A549 (cell line): Measurements from ENCODE around the gene MRAS. TPM values are rescaled to one million over a fixed set of nuclear protein-coding genes. Genes with fewer than 3 reads are reported as not detected.
"Not testable (repeated sequence)": the region's sequence is repeated elsewhere in the genome, so short reads cannot be mapped to it uniquely, and the experiment has no call there.

Source experiments
- ATAC-seq, 2 experiments: fragments of 200-7000 bp in 1 of 2; fragments of >200 bp in 1 of 2; cut with Nextera tagmentation in 1 of 2; cut with Tn5 transposase in 1 of 2; 3 replicates each; pipeline versions ENCODE4 v1.8.0 to v1.9.1; 2018 to 2020; ENCODE audit warnings: mild to moderate bottlenecking in 1 of 2, moderate library complexity in 1 of 2
- CTCF ChIA-PET: fragments of 300-600 bp; sonication (Branson Sonifier 250); formaldehyde crosslinking; extraction: SDS; loops from one replicate; lab custom pipeline; 2021; ENCODE audit warnings: antibody characterized with exemption, inconsistent platforms; lab: Yijun Ruan, JAX
- POLR2A ChIA-PET: fragments of 350-600 bp; formaldehyde crosslinking; extraction: SDS; loops from one replicate; lab custom pipeline; 2021; ENCODE audit warnings: antibody characterized with exemption, inconsistent platforms; lab: Yijun Ruan, JAX
- DNase-seq, 2 experiments: peaks; one replicate each; pipeline versions ENCODE4 v3.0.0 to v3.0.0-alpha.2; 2011 to 2016; ENCODE audit warnings: low read depth in 1 of 2, low spot score in 1 of 2
- FAIRE-seq: peaks from 2 replicates; lab custom pipeline; 2011; peaks lifted over from hg19 to GRCh38; lab: Jason Lieb, UNC
- H3K27ac ChIP-seq, 2 experiments: fragments of >200 bp; sonication (Bioruptor Twin); formaldehyde crosslinking; 3 replicates each; pipeline ENCODE4 v1.5.1; 2016 to 2017
- H3K4me1 ChIP-seq: fragments of >200 bp; sonication (Bioruptor Twin); formaldehyde crosslinking; 3 replicates; pipeline ENCODE4 v1.6.1; 2016
- H3K4me2 ChIP-seq: fragments of >200 bp; sonication (Bioruptor Twin); formaldehyde crosslinking; 3 replicates; pipeline ENCODE4 v1.6.1; 2016
- H3K4me3 ChIP-seq: fragments of >200 bp; sonication (Bioruptor Twin); formaldehyde crosslinking; 3 replicates; pipeline ENCODE4 v1.5.1; 2016
- H3K9me3 ChIP-seq: fragments of >200 bp; sonication (Bioruptor Twin); formaldehyde crosslinking; 3 replicates; pipeline ENCODE4 v1.6.1; 2016
- ATOH8 ChIP-seq: fragments of 250-450 bp; sonication (Bioruptor Pico); IDR thresholded peaks from 2 replicates; pipeline ENCODE4 v1.5.0; 2020; ENCODE audit warnings: low read depth, mild to moderate bottlenecking, moderate library complexity
- EP300 ChIP-seq, 2 experiments: fragments of >200 bp; sonication (Bioruptor Twin); formaldehyde crosslinking; IDR thresholded peaks; 2 replicates in 1 of 2; 3 replicates in 1 of 2; pipeline ENCODE4 v1.6.1; 2016 to 2017
- GATA3 ChIP-seq: IDR thresholded peaks from 2 replicates; pipeline ENCODE4 v1.6.1; 2012; ENCODE audit warnings: borderline replicate concordance
- NFE2L2 ChIP-seq: fragments of 150-350 bp; conservative IDR thresholded peaks from 2 replicates; pipeline ENCODE4 v1.6.1; 2014; ENCODE audit warnings: low read length
- RFX5 ChIP-seq: fragments of 450-650 bp; IDR thresholded peaks from 2 replicates; pipeline ENCODE4 v1.7.1; 2014; ENCODE audit warnings: antibody characterized with exemption, mild to moderate bottlenecking, moderate library complexity
- SREBF2 ChIP-seq: fragments of 450-650 bp; IDR thresholded peaks from 2 replicates; pipeline ENCODE4 v1.6.1; 2014; ENCODE audit warnings: mild to moderate bottlenecking, moderate library complexity
- TP53 ChIP-seq: fragments of 250-450 bp; sonication (Bioruptor Pico); IDR thresholded peaks from 2 replicates; pipeline ENCODE4 v1.5.0; 2021; ENCODE audit warnings: mild to moderate bottlenecking, moderate library complexity
- WGBS: methylation state at CpG from one replicate; pipeline ENCODE4 v1.1.6; 2017; ENCODE audit errors: missing lambda C conversion rate; 5-methylcytosine and 5-hydroxymethylcytosine counted together
- polyA plus RNA-seq, 4 experiments: library from polyadenylated mRNA; depleted of rRNA in 3 of 4; stranded (reverse); fragments of >200 nt; fragmentation: RNase III in 1 of 4; extraction: RNeasy Plus Mini Kit Qiagen cat#74134 plus additional on column Dnase treatment in 1 of 4; gene quantifications; 2 replicates in 3 of 4; 3 replicates in 1 of 4; pipeline ENCODE4 v1.2.3, GENCODE V29; 2011 to 2017

The MRAS gene
- polyA plus RNA-seq, 2 of the 4 experiments (the other 2 are of a cell fraction) = 11.2 to 15.0 TPM

GRCh38 chr3:138452436-138452835, 104.1 kb downstream of the MRAS start:
- Histone ChIP-seq H3K4me1 (no peaks in the 10 kb centered on the region), H3K4me3 (no peak overlapping the region), H3K27ac (no peak overlapping the region), H3K9me3 (no peaks in the 10 kb centered on the region), H3K4me2 (no peak overlapping the region)
- ChIA-PET CTCF (interaction anchor here (0.5 to 1.4 kb wide), 3 partner anchors 35 to 463 kb away, joined by 3 read pairs; no protein-coding TSS in a partner anchor), POLR2A (no interaction called here)
- FAIRE-seq (no peak), ATAC-seq (no peak), DNase-seq (no peak)
- 75% methylated on average over 4 of the region's 6 CpGs for WGBS
- TF ChIP-seq GATA3 = no peak
- TF ChIP-seq EP300 (IDR thresholded peaks at IDR 0.05) = no peak
- no peak for TF ChIP-seq RFX5
- TF ChIP-seq ATOH8 (CRISPR knock-in tag) = no peak
- TF ChIP-seq NFE2L2 = no peak
- no peak for TF ChIP-seq TP53
- no peak for TF ChIP-seq SREBF2

DNA sequence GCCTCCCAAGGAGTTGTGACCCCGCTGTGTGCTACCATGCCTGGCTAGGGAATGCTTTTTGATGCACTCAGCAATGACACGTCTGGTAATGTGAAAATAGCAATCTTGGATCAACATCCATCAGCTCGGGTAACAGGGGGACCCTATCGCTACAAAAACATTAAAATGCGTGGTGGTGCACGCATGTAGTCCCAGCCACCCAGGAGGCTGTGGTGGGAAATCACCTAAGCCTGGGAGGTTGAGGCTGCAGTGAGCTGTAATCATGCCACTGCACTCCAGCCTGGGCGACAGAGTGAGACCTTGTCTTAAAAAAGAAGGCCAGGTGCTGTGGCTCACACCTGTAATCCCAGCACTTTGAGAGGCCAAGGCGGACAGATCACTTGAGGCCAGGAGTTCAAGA, 105.6 kb downstream of the MRAS start:
- H3K9me3 ChIP-seq, H3K4me1 ChIP-seq, H3K4me3 ChIP-seq, CTCF ChIA-PET, H3K27ac ChIP-seq, ATAC-seq, FAIRE-seq, H3K4me2 ChIP-seq, DNase-seq, POLR2A ChIA-PET: not testable (repeated sequence)
- WGBS = 70% methylated on average over 7 of the region's 8 CpGs

Other genes starting within 250 kb of the MRAS start
- 2.7 and 3.1 TPM in 2 replicates for gene DZIP1L, start 233.0 kb upstream of the MRAS start, polyA plus RNA-seq (2011; rRNA removed)
- 5.2 to 7.0 TPM (median 6.9 TPM) in 3 replicates for gene DZIP1L, start 233.0 kb upstream of the MRAS start, polyA plus RNA-seq (2017; fragmentation: RNase III; extraction: RNeasy Plus Mini Kit Qiagen cat#74134 plus additional on column Dnase treatment)
- not detected in 2 replicates for gene A4GNT, start 216.2 kb upstream of the MRAS start, polyA plus RNA-seq (2011; rRNA removed)
- not detected in 3 replicates for gene A4GNT, start 216.2 kb upstream of the MRAS start, polyA plus RNA-seq (2017; fragmentation: RNase III; extraction: RNeasy Plus Mini Kit Qiagen cat#74134 plus additional on column Dnase treatment)
- gene DBR1, start 173.7 kb upstream of the MRAS start, polyA plus RNA-seq (2011; rRNA removed) = 11.1 and 14.2 TPM in 2 replicates
- gene DBR1, start 173.7 kb upstream of the MRAS start, polyA plus RNA-seq (2017; fragmentation: RNase III; extraction: RNeasy Plus Mini Kit Qiagen cat#74134 plus additional on column Dnase treatment) = 11.7 to 13.5 TPM (median 13.2 TPM) in 3 replicates
- gene ARMC8, start 161.3 kb upstream of the MRAS start, polyA plus RNA-seq (2011; rRNA removed) = 45.7 and 59.3 TPM in 2 replicates
- gene ARMC8, start 161.3 kb upstream of the MRAS start, polyA plus RNA-seq (2017; fragmentation: RNase III; extraction: RNeasy Plus Mini Kit Qiagen cat#74134 plus additional on column Dnase treatment) = 20.2 to 25.6 TPM (median 23.1 TPM) in 3 replicates
- 0.05 and 0.16 TPM in 2 replicates for gene NME9, start 18.7 kb upstream of the MRAS start, polyA plus RNA-seq (2011; rRNA removed)
- gene NME9, start 18.7 kb upstream of the MRAS start, polyA plus RNA-seq (2017; fragmentation: RNase III; extraction: RNeasy Plus Mini Kit Qiagen cat#74134 plus additional on column Dnase treatment) = 0.20 TPM in 1 of 3 replicates, not detected in the others
- 0.92 and 1.0 TPM in 2 replicates for gene ESYT3, start 86.0 kb downstream of the MRAS start, polyA plus RNA-seq (2011; rRNA removed)
- gene ESYT3, start 86.0 kb downstream of the MRAS start, polyA plus RNA-seq (2017; fragmentation: RNase III; extraction: RNeasy Plus Mini Kit Qiagen cat#74134 plus additional on column Dnase treatment) = 1.1 to 1.7 TPM (median 1.2 TPM) in 3 replicates
- gene CEP70, start 245.7 kb downstream of the MRAS start, polyA plus RNA-seq (2011; rRNA removed) = 9.4 and 17.1 TPM in 2 replicates
- 15.7 to 17.4 TPM (median 16.5 TPM) in 3 replicates for gene CEP70, start 245.7 kb downstream of the MRAS start, polyA plus RNA-seq (2017; fragmentation: RNase III; extraction: RNeasy Plus Mini Kit Qiagen cat#74134 plus additional on column Dnase treatment)